A549 treated with Hydrocortisone at 1 μM for 4 hours (cell line): Measurements from ENCODE around the gene ZNF324. TPM values are rescaled to one million over a fixed set of nuclear protein-coding genes. Genes with fewer than 3 reads are reported as not detected.

Experiments
- total RNA-seq: library from RNA; stranded (reverse); fragments of 200-300 nt; extraction: Qiagen RNA extraction; gene quantifications from 5 replicates; pipeline ENCODE4 v1.2.3, GENCODE V29; 2022

The ZNF324 gene
- 9.1 to 11.7 TPM (median 9.8 TPM) in 5 replicates for total RNA-seq

GRCh38 chr19:58466760-58467589, at the start of gene ZNF324:
Gene ZNF324, plus strand, starts transcription at chr19:58467080. Its CDS starts 2,106 bp downstream, at chr19:58469186.

DNA sequence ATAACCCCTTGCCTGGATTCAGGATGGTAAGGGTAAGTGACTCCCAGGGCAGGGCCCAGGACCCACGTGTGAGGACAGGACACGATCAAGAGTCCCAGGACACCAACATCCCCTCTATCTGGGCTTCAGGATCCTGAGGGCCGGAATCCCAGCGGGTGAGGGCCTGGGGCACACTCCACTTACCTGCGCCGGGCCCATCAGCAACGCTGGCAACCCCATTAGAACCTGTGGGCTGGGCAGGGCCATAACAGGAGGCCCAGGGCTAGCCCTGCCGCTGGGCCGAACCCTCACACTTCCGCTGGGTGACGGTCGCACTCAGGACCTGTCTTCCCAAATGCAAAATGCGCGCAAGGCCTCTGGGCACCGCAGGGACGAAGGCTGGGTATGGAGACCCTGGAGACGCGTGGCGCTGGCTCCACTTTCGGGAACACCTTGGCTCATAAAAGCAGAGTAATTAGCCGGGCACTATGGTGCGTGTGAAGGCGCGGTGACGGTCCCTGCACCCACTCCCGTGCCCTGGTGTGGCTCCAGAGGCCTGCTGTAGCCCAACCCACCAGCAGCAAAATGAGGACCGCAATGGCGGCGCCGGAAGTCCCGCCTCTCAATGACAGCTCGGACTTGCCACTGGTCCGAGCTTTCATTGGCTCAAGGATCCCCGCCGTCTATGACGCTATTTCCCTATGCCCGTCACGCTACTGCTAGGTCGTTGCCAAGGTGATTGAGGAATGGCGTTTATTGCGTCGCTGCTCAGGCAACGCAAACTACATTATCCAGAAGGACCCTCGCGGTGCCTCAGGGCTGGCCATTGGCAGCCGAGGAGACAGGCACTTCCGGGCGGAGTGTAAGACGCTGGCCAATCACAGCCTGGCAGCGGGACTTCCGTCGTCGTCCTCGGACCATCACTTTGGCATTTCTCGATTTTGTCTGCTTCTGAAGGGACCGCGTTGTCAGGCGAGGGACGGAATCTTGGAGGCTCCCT, 27.0 kb upstream of the ZNF324 start, which contains the start of gene ZNF132:
Gene ZNF132, minus strand, starts transcription at position 578 of the 979 bp plus-strand sequence. Its CDS starts 332 bp downstream, at position 246.

DNA sequence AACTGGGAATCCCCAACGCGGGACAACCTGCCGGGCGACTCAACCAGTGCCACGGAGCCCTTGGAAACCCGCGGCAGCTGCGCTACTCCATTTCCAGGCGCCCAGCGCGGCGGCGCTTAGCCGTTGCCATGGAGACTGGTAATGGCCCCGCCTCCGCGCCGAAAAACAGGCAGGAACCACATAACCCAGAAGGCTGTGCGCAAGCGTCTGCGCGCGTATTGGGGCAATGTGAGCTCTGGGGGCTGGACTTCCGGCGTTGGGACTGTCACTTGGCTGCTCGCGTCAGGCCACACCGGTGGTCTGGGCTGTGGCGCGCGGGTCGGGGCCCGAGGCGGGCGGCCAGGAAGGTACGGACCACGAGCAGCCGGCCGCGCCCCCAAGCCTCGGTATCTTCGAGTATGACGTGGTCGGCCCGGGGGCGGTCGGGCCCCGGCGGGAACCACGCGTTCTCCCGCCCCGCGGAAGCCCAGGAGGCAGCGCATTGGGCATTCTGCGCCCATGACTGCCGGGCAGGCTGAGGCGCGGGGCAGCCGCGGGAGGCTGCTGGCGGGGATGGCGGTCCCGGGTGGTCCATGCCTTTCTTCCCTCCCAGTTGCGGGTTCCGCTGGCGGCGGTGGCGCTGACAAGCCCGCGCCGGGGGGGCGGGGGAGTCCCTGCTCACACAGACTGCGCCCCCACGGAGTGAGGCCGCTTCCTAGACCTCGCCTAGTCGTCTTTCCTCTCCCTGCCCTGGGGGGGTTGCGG, 15.3 kb upstream of the ZNF324 start, which contains the start of gene ZNF324B:
Gene ZNF324B, plus strand, starts transcription at position 265 of the 744 bp plus-strand sequence. CDS start 2,080 bp downstream, outside the sequence.

GRCh38 chr19:58475714-58476497, 9.0 kb downstream of the ZNF324 start, which contains the start of gene ZNF446:
Gene ZNF446, plus strand, starts transcription at chr19:58476352. Its CDS starts 867 bp downstream, at chr19:58477219.

DNA sequence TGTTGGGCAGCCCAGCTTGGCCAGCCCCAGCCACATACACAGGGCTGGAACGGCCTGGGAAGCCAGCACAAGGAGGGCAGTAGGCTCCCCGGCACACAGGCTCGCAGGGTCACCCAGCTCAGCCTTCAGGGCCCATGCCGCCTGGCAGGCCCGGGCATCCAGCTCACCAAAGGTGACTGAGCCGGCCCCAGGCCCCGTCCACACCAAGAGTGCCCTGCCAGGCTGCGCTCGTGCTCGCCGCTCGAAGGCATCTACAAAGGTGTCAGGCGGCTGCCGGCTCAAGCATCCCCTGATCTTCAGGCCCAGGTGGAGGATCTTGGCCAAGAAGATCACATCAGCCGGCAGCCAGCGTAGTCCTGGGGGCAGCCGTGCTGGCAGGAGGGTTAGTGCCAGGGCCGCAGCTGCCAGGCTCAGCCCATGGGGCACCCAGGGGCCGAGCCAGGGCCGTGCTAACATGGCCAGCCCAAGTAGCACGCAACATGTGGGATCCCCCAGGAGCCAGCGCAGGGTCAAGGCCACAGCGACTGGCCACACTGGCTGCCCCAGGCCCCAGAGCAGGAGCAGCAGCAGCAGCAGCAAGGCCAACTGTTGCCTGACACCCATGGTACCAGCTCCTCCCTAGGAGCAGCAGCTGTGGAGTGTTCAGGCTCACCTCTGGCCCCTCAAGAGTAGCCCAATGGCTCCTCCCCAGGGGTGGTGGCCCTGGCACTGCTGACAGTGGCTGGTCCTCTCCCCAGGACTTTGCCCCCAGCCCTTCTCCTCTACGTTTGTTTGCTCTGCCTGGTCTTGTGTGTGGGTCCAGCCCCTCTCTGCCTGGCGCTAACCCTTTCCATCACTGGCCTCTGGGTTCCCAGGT, 44.7 kb downstream of the ZNF324 start, which contains the start of gene SLC27A5:
Gene SLC27A5, minus strand, starts transcription at position 640 of the 856 bp plus-strand sequence. Its CDS starts 37 bp downstream, at position 603.

DNA sequence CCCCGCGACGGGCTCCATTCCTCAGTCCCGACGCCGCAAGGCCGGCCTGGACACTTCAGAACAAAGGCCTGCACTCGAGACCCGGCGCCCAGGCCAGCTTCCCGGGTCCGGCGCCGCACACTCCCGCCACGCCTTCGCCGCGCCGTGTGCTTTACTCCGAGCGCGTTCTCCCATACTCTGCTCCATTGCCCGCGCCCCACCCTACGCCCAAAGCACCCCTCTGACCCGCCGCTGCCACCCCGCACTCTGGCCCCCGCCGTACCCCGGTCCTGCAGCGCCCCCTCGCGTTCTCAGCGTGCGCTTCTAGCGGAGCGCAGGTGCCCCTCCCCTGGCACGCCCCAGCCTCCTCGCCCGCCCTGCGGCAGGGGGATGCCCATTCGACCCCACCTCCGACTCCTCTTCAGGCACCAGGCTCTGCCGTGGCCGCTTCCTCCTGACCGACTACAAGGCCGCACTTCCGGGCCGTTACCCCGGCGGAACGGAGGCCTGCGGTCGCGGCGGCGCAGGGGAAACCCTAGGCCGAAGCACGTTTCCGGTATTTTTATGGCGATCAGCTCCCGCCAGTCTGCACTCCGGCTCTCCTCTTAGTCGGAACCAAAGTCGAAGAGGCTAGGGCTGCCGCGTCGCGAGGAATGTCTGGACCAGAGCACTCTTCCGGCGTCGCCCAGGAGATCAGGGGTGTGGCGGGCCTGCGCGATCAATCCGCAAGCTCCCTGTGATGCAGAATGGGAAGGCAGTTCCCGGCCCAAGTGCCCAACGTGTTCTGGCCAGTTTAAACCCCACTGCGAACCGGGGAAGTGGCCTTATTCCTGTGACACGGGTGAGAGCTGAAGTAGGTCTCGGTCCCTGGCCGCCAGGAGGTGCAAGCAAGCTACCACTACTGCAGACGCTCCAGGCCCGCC, 52.7 kb downstream of the ZNF324 start, which contains the start of gene ZBTB45:
Gene ZBTB45, minus strand, starts transcription at position 456 of the 902 bp plus-strand sequence. CDS start 2,137 bp downstream, outside the sequence.

Other genes starting within 250 kb of the ZNF324 start
- gene ZNF544, start 238.2 kb upstream of the ZNF324 start, total RNA-seq, result 17.7 to 20.7 TPM (median 18.4 TPM) in 5 replicates
- gene ZNF8, start 188.1 kb upstream of the ZNF324 start, total RNA-seq, result 0.89 to 1.8 TPM (median 0.97 TPM) in 5 replicates
- gene ERVK3-1, start 161.7 kb upstream of the ZNF324 start, total RNA-seq, result 88.3 to 104 TPM (median 94.1 TPM) in 5 replicates
- gene ZSCAN22, start 140.1 kb upstream of the ZNF324 start, total RNA-seq, result 2.2 to 3.0 TPM (median 2.5 TPM) in 5 replicates
- gene A1BG, start 113.6 kb upstream of the ZNF324 start, total RNA-seq, result 5.8 to 14.5 TPM (median 12.7 TPM) in 5 replicates
- 0.92 to 1.5 TPM (median 1.1 TPM) in 5 replicates for gene ZNF497, start 104.3 kb upstream of the ZNF324 start, total RNA-seq
- 0.89 to 1.7 TPM (median 1.4 TPM) in 5 replicates for gene ZNF837, start 86.0 kb upstream of the ZNF324 start, total RNA-seq
- gene RPS5, start 79.8 kb upstream of the ZNF324 start, total RNA-seq, result 2,190 to 2,596 TPM (median 2,481 TPM) in 5 replicates
- gene RNF225, start 71.4 kb upstream of the ZNF324 start, total RNA-seq, result 0.08 to 0.17 TPM in 2 of 5 replicates, not detected in the others
- 16.9 to 20.4 TPM (median 17.9 TPM) in 5 replicates for gene ZNF584, start 58.4 kb upstream of the ZNF324 start, total RNA-seq
- 0.08 to 0.17 TPM (median 0.13 TPM) in 5 replicates for gene ZNF132, start 26.9 kb upstream of the ZNF324 start, total RNA-seq
- gene ZNF324B, start 15.5 kb upstream of the ZNF324 start, total RNA-seq, result 5.9 to 7.6 TPM (median 6.6 TPM) in 5 replicates
- gene ZNF446, start 9.3 kb downstream of the ZNF324 start, total RNA-seq, result 11.4 to 13.4 TPM (median 13.0 TPM) in 5 replicates
- 20.6 to 35.2 TPM (median 29.0 TPM) in 5 replicates for gene SLC27A5, start 44.9 kb downstream of the ZNF324 start, total RNA-seq
- 14.9 to 20.7 TPM (median 19.4 TPM) in 5 replicates for gene ZBTB45, start 52.7 kb downstream of the ZNF324 start, total RNA-seq
- 646 to 765 TPM (median 655 TPM) in 5 replicates for gene TRIM28, start 77.0 kb downstream of the ZNF324 start, total RNA-seq
- gene CHMP2A, start 88.0 kb downstream of the ZNF324 start, total RNA-seq, result 180 to 216 TPM (median 198 TPM) in 5 replicates
- gene UBE2M, start 91.5 kb downstream of the ZNF324 start, total RNA-seq, result 114 to 144 TPM (median 135 TPM) in 5 replicates
- 10.8 to 15.2 TPM (median 13.2 TPM) in 5 replicates for gene MZF1, start 106.3 kb downstream of the ZNF324 start, total RNA-seq